Glomerular visceral epithelial cell (primary cell): ENCODE measurements around the gene ACTN4.

Experiments used
- DNase-seq: peaks from one replicate; pipeline ENCODE4 v3.0.0-alpha.2; 2016; ENCODE audit errors: extremely low spot score

The ACTN4 gene

DNA sequence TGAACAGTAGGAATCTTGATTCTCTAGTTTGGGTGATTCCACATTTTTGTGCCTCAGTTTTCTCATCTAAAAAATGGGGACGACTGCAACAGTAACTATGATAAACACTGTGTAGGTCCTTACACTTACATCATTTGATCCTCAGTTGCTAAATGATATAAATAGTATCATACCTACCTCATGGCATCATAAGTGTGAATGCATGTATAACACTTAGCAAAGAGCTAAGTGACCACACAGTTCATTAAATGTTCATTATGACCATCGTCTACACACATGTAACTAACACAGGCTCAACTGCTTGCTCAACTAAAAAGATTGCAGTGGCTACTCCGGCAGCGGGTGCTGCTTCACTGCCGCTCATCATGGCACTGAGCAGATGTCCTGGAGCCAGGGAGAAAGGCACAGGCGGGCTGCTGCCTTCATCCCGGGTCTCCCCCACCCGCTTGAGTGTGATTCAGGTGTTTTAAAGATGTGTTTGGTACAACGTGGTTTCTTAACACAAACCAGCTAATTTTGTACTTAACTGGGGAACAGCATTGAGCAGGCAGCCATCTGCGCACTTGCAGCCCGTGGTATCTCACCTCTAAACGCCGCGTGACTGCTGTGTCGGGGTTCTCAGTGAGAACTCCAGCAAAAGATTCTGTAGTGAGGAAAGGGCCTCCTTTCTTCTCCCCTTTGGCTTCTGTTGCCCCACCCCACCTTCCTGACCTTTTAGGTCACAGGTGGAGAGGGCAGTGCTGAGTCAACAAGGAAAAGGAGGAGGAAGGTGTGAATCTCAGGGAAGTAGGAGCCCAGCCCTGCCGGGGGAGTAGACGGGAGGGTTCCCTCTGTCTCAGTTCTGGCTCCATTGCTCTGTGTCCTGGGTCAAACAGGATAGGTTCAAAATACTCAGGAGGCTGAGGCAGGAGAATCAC lies 11.7 kb upstream of the ACTN4 start:
- no peak for DNase-seq

DNA sequence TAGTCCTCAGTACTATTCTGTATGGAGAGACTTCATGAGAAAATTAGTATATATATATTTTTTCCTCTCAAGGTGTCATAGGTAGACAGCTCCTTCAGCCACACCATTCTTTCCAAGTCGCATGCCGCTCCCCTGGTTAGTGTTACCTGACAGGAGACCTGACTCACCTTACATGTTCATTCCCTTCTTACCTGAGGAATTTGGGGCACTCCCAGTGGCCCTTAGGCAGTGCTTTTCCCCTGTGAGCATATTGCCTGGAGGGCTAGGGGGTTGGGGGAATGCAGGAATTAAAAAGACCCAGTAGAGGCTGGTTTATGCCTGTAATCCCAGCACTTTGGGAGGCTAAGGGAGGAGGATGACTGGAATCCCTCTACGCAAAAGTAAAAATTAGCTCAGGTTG lies 9.0 kb upstream of the ACTN4 start:
- DNase-seq: no peak

DNA sequence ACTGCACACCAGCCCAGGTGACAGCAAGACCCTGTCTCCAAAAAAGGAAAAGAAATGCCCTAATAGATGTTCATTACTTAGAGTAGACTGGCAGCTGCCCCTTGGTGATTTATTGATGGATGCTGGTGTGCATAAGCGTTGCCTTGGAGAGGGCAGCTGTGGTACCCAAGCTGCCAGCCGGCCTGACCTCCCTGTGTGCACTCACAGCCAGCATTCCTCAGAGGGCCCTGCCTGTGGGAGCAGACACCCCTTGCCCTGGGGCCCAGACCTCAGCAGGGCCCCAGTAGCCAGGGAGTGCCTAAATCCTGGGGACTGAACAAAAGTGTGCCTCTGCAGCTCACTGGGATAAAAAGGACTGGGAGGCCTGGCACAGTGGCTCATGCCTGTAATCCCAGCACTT lies 7.8 kb upstream of the ACTN4 start:
- DNase-seq: no peak

DNA sequence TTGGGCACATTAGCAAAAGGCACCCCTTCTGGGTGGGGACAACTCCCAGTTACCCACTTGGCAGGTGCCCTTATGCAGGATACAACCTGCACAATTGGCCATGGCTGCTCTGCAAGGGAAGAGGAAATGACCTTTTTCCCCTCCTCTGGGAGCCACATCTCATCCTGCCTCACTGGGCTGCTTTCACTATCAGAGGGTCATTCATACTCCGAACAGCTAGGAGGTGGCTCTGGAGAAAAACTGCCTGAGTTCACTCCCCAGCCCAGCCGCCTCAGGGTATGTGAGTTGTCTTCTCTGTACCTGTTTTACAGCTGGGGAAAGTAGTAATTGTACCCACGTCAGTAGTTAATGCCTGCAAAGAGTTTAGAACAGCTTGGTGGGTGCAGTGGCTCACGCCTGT lies 7.1 kb upstream of the ACTN4 start:
- DNase-seq: no peak

DNA sequence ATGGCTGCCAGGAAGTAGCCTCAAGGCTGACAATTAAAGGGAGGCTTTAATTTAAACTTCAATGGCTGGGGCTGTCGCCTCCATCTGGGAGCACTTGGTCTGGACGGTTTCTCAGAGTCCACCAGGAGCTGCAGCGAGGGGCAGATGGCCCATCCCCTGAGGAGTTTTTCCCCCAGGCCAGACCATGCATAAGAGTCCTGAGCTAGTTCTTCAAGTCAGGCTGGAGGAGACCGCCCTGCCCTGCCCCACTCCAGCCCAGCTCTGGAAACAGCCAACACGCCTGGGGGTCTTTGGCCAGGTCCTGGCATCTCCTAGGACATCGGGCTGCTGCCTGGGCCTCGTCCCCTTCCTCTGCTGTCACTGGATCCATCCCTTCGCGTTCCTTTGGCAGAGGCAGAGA lies 5.3 kb upstream of the ACTN4 start:
- no peak for DNase-seq

DNA sequence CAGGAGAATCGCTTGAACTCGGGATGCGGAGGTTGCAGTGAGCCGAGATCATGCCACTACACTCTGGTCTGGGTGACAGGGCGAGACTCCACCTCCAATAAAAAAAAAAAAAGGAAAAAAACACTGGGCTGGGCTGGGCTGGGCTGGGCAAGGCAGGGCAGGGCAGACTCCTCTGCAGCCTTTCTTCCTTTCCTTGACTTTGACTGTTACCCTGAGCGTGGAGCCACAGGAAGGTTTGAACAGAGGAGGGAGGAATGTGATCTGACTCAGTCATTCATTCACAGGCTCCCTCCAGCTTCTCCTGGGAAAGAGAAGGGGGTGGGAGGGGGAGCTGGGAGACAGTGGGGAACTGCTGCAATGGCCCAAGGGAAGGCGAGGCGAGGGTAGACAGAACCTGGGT lies 2.7 kb upstream of the ACTN4 start:
- DNase-seq: no peak

DNA sequence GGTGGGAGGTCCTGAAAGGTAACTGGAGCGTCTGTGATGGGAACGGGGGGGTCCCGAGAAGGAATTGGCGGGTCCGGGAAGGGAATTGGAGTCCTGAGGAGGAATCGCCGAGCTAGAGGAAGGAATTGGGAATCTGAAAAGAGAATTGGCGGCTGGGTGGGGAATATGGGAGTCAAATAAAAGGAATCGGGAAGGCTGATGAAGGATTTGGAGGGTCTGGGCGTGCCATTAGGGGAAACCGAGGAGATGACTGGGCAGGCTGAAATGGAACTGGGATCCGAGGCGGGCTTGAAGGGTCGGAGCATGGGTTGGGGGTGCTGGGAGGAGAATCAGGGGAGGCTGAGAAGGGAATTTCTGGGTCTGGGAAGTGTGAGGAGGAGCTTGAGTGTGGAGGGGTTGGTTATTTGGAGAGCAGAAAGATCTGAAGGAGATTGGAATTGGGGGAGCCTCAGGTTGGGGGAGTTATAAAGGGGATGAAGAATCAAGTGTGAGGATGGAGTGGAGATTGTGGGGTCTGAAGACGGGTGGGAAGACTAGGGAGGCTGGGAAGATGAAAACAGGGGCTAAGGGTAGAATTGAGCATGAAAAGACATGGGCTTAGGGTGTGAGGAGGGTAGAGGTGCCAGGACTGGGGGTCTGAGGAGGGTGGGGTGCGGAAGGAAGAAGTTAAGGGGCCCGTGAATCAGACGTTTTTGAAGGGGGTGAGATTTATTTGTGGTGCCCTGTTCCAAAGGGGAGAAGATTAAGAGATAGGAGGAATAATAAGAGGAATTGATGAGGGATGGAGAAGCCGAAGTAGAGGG lies 718 bp downstream of the ACTN4 start:
- no peak for DNase-seq

DNA sequence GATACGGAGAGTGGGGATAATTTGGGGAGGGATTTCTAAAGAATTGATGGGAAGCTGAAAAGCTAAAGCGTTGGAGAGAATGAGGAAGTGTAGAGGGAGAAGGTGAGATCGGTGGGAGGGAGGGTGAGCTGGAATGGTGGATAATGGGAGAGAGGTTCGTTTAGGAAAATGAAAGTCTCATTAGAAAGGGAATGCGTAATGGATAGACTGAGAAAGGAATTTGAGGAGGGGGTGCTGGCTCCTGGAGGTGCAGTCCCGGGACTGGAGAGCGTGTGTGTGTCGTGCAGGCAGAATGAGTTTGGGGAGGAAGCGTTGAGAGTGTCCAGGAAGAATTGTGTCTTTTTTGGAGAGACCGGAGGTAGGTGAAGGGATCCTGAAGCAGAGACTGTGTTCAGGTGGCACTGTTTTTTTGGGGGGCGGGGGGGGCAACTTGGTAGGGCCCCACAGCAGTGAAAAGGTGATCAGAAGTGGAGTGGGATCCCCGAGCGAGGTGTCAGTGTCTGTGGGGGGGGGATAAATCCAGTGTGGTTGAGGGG lies 1.4 kb downstream of the ACTN4 start:
- no peak for DNase-seq

DNA sequence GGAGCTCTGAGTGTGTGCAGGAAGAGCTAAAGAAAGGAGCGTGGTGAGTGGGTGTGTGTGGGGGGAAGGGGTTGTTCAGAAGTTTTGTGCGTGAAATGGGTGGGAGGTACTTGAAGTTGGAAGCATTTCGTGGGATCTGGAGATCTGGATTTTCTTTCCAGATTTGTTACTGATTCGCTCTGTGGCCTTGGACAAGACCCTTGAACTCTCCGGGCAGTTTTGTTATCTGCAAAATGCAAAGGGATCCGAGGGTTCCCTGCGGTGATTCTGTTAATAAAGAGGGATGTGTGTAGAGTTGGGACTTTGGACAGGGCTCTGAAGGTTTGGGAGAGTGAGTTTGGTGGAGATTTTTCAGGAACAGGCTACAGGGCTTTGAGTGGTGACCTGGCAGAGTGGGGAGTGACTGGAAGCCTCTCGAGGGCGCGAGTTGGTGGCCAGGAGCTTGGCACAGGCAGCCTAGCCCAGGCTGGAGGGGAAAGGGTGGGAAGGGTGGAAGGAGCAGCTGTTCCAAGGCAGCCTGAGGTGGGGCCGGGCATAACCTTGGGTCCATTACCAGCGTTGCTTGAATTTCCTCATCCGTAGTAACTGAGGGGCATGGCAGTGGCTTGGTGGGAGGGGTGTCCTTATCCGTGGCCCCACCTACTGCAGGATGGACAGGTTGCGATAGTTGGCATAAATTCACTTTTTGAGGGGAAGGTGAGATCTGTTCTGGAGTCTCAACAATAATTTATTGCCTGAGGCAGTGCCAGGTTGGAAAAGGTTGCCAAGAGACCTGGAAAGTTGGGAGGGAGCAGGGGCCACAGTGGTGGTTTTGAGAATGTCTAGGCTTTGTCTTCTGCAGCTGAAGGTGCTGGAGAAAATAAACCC lies 2.1 kb downstream of the ACTN4 start:
- DNase-seq: peak; percentile 71

DNA sequence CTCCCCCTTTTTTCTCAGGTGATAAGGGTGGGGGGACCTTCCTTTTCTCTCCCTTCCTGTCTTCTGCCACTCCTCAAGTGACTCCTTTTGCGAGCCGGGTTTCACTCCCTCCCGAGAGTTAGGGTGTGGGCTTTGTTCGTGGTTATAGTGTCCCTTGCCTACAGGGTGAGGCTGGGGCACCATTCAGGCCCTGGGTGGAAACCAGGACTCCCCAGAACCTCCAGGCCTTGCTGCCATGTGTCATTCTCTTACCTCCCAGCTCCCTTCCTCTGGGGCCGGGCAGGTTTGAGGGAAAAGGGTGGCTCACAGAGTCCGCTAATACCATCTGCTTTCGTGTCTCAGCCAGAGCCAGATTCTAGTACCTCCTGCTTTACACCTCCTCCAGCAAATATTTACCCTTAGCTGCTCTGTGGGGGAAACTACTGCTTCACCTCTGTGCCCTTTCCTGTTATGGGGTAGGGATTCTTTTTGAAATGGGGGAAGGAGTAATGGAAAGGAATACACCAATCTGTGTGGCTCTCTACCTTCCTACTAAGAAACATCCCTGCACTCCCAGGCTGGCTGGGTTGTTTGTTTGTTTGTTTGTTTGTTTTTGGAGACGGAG lies 2.8 kb downstream of the ACTN4 start:
- DNase-seq: peak; percentile 36

DNA sequence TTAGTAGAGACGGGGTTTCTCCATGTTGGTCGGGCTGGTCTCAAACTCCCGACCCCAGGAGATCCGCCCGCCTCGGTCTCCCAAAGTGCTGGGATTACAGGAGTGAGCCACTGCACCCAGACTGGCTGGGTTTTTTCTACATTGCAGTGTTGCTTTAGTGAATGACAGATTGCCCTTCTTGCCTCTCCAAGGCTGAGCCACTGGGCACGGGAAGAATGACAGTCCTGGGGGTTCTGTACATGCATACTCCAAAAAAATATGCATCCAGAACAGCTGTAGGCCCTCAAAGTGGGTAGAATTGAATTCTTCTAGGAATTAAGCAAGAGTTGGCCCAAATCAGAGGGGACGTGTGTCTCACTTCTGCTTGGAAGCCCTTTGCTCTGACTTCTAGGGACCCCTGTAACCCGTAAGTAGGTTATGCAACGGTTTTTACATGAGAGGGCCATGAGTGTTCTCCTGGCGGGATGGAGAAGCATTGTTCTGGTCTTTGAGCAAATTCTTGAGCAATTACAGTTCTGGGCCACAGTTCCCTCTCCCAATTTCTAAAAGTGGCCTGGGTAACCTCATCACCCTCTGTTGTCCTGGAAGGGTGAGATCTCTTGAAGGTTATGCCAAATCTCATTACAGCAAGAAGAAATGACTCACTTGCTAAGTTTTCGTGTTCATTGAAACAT lies 3.6 kb downstream of the ACTN4 start:
- DNase-seq: peak; percentile 77

DNA sequence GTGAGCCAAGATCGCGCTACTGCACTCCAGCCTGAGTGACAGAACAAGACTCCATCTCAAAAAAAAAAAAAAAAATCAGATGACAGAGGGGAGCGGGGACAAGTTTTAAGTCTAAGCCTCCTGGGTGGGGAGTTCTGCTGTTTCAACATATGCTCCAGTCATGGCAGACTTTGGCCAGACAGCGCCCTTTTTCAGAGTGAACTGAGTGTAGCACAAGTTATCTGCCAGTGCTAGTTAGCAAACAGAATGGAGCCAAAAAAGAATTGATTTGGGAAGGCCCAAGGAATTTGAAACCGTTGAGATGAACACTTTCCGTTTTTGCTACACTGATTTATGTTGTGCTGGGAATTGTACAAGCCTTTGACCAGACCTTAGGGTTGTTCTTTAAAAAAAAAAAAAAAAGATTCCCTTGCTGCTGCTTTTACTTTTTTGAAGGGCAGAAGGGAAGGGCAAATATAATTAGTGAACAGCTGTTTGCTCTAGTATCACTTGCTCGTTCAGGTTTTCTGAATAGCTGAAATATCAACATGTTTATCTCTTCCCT lies 5.7 kb downstream of the ACTN4 start:
- no peak for DNase-seq

DNA sequence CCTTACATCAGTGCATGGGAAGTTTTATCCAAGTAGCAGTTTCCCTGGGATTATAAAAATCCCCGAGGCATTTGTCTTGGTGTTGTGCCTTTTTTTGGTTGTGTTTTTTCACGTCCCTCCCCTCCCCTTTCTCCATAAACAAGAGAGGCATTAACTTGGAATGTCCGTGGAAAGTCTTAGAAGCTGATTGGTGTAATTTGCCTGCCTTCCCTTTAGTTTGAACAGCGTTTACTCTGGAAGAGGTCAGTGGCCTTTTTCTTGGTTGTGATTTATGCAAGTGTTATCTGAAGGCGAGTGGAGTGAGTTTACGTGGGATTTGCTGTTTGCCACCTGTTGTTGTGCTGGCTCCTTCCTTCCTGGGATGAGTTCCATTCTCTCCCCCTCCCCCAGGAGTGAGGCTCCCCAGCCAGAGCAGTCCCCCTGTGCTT lies 7.2 kb downstream of the ACTN4 start:
- no peak for DNase-seq

DNA sequence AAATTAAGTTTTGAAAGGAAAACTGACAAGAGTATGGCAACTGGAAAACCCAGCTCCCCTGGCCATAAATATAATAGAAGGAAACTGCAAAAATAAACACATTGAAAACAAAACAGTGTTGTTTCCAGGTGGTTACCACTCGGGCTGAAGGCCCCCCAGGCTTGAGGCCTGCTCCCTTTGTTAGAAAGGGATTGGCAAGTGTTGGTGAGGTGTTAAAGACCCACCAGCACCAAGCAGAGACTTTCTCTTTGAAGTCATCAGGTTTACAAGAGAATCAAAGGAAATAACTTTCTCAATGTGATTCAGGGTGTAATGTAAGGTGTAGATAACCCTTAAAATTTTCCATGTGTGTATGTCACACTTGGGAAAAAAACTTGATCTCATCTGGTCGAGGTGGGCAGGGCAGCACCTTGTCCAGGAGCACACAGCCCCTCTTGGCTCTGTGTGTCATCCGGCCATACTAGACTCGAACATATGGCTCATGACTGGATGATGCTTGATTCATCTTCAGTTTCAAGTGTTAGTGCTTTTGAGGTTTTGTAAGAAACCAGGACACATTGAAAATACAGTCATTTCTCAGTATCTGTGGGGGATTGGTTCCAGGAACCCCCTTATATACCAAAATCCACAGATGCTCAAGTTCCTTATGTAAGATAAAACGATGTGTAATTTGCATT lies 7.8 kb downstream of the ACTN4 start:
- no peak for DNase-seq

DNA sequence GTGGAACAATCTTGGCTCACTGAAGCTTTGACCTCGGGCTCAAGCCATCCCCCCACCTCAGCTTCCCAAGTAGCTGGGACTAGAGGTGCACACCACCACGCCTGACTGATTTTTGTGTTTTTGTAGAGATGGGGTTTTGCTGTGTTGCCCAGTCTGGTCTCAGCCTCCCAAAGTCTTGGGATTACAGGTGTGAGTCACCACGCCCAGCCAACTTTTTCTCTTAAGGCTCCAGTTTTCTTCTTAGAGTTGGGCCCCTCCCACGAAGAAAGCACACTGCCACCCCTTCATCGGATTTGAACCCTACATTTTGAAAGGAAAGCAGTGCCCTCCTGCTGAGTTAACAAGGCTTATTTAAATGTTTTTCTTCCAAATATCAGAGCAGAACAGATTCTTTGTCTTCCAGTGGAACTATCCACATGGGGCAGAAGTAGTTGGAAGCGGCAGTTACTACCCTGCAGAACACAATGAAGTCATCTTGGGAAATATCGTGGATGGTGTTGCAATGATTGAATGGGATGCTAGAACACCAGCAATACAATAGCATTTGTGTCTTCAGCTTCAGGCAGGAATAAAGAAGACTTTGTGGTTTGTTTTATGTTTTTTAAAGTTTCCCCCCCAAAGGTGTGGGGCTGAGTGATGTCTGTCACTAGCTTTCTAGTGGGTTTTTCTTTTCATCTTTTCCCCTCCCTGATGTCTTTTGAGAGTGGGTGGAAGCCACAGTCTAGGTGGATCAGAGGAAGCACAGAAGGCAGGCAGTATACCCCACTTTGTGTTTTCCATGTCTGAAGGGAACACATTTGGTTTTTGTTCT lies 8.9 kb downstream of the ACTN4 start:
- no peak for DNase-seq

DNA sequence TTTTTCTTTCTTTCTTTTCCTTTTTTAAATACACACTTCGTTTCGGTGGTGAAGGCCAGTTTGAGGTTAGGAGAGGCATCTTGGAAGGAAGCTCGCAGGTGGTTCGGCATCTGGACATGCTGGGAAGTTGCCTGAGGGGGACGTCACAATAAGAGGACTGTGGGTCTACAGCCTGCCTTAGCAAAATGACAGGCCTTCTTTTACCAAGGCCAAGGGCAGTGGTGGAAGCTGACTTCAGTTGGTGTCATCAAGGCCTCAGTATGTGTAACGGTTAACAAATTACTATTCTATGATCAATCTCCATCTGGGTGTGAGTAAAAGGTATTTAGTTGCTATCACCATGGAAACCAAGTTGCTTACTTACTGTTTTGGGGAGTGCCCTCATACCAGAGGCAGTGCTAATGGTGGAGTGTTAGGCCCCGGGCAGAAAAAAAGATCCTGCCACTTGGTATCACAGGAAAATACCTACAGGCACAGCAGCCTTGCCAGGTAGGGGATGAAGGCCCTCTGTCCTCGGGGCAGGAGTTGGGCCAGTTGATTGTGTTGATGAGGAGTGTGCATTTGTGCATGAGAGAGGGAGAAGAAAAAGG lies 10.3 kb downstream of the ACTN4 start:
- peak; percentile 87 for DNase-seq

DNA sequence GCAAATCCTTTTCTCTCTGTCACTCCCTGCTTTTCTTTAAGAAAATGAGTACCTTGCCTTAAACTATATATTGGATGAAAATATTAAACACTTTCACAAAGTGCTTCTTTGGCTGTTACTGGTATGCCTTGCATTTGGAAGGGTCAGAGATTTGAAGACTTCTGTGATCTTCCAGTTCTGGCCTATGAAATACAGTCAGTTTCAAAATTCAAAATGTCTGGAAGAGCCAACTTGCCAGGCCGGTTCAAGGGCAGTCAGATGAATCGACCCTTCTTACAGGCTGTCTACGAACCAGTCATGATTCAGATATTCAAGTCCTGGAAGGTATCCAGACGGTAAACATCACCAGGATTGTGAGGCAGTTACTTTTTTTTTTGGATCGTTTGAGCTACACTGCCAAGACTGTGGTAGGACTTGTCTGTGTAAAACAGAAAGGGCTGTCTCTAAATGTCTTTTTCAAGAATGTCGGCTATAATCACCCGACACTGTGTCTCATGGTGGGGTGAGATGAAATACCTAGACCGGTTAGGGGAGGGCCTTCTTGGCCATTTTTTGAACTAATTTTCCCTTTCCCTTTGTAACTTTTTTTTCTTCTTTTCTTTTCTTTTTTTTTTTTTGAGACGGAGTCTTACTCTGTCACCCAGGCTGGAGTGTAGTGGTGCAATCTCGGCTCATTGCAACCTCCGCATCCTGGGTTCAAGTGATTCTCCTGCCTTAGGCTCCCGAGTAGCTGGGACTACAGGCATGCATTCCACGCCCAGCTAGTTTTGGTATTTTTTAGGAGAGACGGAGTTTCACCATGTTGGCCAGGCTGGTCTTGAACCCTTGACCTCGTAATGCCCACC lies 11.2 kb downstream of the ACTN4 start:
- DNase-seq: peak; percentile 98

DNA sequence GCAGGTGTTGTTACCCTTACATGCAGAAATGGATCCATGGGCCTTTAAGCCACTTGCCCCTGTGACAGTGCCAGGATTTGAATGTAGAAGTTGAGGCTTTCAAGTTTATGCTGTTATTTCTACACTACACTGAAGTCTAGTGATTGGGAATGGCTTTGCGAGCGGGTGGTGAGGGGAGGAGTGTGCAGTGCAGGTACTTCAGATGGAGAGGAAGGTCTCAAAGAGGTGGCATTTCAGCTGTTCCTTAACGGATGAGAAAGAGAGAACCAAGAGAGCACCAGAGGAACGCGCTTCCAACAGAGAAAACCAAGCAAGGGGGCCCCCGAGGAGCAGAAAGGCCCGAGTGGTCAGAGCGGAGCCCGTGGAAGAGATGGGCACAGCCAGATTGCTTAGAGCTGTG lies 13.3 kb downstream of the ACTN4 start:
- DNase-seq: no peak
